GM21529 (cell line): Measurements from ENCODE around the gene ZSWIM6.
"Not testable (repeated sequence)": the region's sequence is repeated elsewhere in the genome, so short reads cannot be mapped to it uniquely, and the experiment has no call there.

Source experiments
- ATAC-seq: cut with Tn5 transposase; IDR thresholded peaks from one replicate; pipeline ENCODE4 v1.9.1; 2021; ENCODE audit not compliant: unreplicated experiment

ZSWIM6 gene

DNA sequence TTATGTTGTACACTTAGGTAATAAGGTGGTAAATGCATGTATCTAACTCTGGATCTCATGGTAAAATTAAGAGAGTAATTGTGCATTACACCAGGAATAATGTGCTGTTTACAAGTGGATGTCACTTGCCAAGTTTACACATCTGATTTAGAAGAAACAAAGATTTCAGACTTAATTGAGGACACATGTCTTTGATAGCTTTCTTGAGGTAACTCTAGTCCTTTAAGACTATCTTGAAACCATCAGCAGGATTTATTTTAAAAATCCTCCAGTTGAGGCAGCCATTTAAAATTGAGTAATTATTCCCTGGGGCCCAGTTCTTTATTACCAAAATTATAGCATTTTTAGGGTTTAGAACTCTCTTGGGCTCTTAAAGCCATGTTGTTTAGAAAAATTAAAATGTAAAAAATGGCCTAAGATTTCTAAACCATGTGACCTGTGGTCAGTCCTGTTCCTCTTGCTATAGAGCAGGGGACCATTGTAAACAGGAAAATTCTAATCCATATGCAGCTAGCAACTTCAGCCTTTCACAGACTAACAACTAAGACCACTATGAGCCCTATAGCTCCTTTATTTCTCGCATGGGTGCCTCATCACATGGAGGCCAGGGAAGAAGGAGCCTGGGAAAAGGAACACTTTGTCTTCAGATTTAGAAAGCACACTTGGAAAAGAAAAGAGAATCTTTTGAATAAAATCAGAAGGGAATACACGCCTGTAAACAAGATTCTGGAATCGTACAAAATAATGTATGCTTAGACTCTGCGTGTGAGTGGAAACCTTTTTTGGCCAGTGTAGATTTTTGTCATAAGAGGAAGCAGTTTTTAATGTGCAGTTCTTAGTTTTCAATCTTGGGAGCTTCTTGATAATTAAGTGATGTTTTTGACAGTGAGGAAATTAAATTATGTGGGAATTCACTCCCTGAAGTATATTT, 71.2 kb downstream of the ZSWIM6 start:
- ATAC-seq: no peak

DNA sequence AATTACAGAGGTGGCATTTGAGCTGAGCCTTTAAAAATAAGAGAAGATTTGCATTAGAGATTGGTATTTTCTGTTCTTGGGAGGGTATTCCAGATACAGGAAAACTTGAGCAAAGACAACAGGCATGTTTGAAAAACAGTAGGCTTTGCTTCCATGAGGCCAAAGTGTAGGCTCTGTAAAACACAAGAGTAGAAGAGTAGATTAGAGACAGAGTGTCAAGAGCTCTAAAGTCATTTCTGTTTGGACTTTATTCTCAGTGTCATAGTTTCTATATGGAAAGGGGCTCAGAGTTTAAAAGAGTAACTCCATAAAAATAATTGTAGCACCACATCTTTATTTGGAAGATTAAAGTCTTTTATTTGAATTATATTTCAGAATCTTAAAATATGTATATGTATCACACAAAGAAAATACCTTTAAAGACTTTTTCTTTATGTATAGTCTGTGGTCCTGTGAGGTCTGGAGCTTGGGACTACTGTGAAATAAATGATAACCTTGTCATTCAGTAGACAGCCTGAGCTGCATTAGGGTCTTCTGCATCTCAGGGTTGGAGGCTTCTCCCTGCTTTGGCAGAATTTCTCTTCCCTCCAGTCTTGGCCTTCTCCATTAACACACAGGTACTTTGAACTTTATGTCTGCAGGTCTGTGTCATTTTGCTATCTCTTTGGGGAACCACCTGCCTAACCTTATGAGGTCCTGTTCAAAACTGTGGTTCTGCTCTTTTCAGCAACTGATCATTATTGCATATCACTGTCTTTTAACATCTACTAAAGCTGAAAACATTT, 73.6 kb downstream of the ZSWIM6 start:
- no peak for ATAC-seq

GRCh38 chr5:61406497-61406896, 74.4 kb downstream of the ZSWIM6 start:
- not testable (repeated sequence) for ATAC-seq

GRCh38 chr5:61407706-61408270, 75.7 kb downstream of the ZSWIM6 start:
- no peak for ATAC-seq

GRCh38 chr5:61408476-61409168, 76.6 kb downstream of the ZSWIM6 start:
- peak; percentile 99 for ATAC-seq

- ATAC-seq: no peak
Measured at GRCh38 chr5:61409568-61409967, 77.5 kb downstream of the ZSWIM6 start.

- ATAC-seq: no peak
Measured at GRCh38 chr5:61410811-61411210, 78.8 kb downstream of the ZSWIM6 start.

DNA sequence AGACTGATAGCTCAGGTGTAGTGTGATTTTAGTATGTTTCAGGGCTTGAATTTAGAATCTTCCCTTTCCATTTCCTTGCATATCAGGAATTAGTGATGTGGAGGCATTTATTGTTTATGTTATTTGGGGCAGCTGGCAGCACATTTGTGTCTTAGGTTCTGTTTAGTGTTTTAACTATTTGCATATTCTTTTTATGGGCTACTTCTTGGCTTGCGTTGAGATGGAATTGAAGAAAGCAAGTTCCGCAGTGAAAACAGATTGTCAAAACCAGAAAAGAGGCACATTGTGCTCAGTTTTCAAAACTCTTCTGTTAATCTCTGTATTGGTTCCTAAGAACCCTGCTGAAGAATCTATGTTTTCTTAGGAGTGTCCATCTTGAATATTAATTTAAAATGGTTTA, 80.3 kb downstream of the ZSWIM6 start:
- ATAC-seq: no peak

DNA sequence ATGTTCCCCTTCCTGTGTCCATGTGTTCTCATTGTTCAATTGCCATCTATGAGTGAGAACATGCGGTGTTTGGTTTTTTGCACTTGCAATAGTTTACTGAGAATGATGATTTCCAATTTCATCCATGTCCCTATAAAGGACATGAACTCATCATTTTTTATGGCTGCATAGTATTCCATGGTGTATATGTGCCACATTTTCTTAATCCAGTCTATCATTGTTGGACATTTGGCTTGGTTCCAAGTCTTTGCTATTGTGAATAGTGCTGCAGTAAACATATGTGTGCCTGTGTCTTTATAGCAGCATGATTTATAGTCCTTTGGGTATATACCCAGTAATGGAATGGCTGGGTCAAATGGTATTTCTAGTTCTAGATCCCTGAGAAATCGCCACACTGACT, 81.1 kb downstream of the ZSWIM6 start:
- not testable (repeated sequence) for ATAC-seq

GRCh38 chr5:61414806-61415205, 82.7 kb downstream of the ZSWIM6 start:
- ATAC-seq: no peak

DNA sequence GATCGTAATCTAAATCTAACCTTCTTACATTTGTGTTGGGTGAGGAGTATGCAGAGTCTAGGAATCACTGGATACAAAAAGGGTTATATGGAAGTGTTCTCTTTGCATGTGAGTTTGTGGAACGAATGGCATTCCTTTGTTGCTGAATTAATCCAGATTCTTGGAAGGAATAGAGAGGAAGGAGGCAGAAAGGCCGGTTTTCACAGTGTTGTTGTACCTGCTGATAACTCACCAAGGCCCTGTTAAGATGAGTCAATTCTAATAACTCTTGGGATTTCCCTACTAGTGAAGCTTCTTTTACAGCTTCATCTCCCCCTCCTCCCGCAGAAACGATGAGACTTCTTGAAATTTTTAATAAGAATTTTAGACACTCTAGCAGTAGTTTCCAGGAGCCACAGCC, 84.0 kb downstream of the ZSWIM6 start:
- ATAC-seq: no peak

- ATAC-seq: no peak
Measured at GRCh38 chr5:61416420-61416819, 84.4 kb downstream of the ZSWIM6 start.

DNA sequence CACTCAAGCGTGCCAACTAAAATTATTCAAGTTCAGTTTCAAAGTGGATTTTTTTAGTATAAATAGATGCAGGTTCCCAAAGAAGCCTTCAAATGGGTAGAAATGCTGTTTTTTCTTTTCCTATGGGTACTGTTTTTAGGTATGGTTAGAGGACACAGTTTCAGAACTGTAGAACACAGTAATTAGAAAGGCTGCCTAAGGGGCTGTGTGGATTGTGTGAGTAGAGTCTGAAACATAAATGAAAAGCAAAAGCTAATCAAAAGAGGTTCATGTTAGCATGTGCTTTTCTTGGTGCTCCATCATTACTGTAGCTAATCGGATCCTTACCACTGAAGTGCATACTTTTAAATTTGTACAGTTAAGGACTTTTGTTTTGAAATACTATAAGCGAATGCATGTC, 85.3 kb downstream of the ZSWIM6 start:
- ATAC-seq: no peak

- no peak for ATAC-seq
Measured at GRCh38 chr5:61417851-61418250, 85.8 kb downstream of the ZSWIM6 start.

DNA sequence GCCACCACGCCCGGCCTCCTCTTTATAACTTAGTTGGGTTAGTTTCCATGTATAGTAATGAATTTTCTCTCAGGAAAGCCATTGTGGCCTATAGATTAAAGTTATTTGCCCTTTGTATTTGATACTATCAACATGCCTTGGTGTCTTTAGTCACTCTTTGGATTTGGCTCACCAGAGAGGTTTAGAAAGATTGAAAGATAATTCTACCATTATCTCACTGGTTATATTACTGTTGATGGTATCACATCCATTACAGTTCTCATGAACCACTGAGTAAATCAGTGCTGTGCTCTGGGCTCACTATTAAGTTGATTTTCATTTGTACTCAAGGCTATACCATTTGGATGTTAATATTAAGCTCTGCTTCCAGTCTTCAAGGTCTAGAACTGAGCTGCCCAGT, 87.0 kb downstream of the ZSWIM6 start:
- ATAC-seq: no peak

DNA sequence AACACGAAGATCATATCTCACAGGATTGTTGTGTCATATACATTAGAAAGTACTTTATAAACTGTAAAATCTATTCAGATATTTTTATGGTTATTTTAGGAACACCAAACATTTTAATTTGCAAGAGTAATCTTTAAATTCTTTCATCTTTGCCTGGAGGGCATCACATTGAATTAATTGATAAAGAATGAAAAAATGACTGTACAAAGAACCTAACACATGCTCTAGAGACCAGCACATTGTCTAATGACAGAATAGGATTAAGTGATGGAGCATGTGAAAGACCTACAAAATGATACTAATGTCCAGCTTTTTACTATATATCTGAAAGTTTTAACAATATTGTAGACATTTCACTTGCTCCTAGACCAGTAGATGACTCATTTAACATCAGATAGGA, 88.0 kb downstream of the ZSWIM6 start:
- ATAC-seq: no peak

GRCh38 chr5:61421262-61421661, 89.2 kb downstream of the ZSWIM6 start:
- ATAC-seq: not testable (repeated sequence)

DNA sequence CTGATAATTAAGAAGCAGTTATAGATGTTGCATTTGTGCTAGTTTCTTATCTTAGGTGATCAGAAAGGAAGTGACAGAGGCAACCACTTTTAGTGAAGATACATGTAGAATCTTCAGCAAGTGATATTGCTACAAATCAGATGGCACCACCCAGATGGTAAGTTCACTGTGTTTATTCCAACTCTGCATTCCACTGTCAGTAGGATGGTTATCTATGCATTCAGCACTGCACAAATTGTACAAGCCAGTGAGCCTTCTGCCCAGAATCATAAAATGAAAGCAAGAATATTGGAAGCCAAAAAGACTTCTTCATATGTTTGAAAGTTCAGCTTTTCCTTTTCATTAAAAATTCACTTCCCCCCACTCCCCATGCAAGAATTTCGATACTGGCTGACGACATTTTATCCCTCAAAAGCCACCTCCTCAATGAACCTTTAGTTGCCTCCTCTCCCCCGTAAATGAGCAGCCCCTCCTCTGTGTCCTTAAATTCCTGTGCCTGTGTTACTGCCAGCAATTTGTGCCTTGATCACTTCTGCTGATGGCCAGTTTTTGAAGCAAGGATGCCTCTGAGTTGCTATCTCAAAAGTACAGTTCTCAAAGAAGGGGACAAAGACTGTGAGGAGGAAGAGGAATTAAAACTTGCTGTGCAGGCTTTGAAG, 91.6 kb downstream of the ZSWIM6 start:
- ATAC-seq: no peak

DNA sequence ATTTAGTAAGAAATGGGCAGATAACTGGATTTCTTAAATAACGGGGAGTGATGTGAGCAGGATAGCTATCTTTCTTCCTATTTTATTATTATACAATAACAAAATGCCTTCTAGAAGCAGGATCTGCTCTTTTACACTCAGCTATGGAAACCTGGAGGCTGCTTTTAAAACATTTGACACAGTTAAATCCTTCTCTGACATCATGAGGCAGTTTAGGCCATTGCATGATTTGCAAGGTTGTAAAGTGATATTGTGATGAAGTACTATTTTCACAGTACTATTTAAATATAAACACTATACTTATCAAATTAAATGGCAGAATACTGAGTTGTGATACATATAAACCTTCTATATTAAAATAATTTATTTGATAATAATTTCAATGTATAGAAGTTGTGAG, 93.9 kb downstream of the ZSWIM6 start:
- ATAC-seq: no peak

DNA sequence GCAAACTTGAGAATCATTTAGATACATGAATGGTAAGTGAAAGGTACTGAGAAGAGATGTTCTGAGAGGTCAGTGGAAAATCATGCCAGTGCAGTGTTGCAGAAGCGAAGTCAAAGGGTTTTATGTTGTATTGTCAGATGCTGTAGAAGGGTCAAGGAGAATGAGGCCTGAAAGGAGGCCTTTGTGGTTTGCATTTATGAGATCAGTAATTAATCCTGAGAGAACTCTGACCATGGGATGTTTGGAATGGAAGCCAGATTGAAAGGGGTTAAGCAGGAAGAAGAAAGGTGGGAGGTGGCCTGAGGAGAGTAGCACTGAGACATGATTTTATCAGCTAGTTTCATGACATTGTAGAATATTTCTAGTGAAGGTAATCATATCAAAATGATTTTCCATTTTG, 97.8 kb downstream of the ZSWIM6 start:
- no peak for ATAC-seq
